Measurements from ENCODE around the gene RNU6-7.

Gene RNU6-7

GRCh38 chr14:32203928-32204357, 2.1 kb downstream of the RNU6-7 start:
- DNase-seq (ENCODE audit: low read depth in 2 of 2, low spot score in 1 of 2): no peak

GRCh38 chr14:32205554-32205953, 3.7 kb downstream of the RNU6-7 start:
- DNase-seq (ENCODE audit: low read depth in 2 of 2, low spot score in 1 of 2): no peak

GRCh38 chr14:32205984-32206383, 4.1 kb downstream of the RNU6-7 start:
- DNase-seq (ENCODE audit: low read depth in 2 of 2, low spot score in 1 of 2): no peak

- DNase-seq (ENCODE audit: low read depth in 2 of 2, low spot score in 1 of 2): no peak
Observed at GRCh38 chr14:32206552-32206951, 4.7 kb downstream of the RNU6-7 start.

GRCh38 chr14:32208490-32208889, 6.6 kb downstream of the RNU6-7 start:
- no peak for DNase-seq (ENCODE audit: low read depth in 2 of 2, low spot score in 1 of 2)

- DNase-seq (ENCODE audit: low read depth in 2 of 2, low spot score in 1 of 2): no peak
Observed at GRCh38 chr14:32209471-32209870, 7.6 kb downstream of the RNU6-7 start.

- no peak for DNase-seq (ENCODE audit: low read depth in 2 of 2, low spot score in 1 of 2)
Observed at GRCh38 chr14:32211068-32211404, 9.2 kb downstream of the RNU6-7 start.

- no peak for DNase-seq (ENCODE audit: low read depth in 2 of 2, low spot score in 1 of 2)
Observed at GRCh38 chr14:32212833-32213232, 11.0 kb downstream of the RNU6-7 start.

GRCh38 chr14:32217301-32217700, 15.5 kb downstream of the RNU6-7 start:
- no peak for DNase-seq (ENCODE audit: low read depth in 2 of 2, low spot score in 1 of 2)

GRCh38 chr14:32224737-32225377, 23.0 kb downstream of the RNU6-7 start:
- DNase-seq (ENCODE audit: low read depth in 2 of 2, low spot score in 1 of 2): no peak

- DNase-seq (ENCODE audit: low read depth in 2 of 2, low spot score in 1 of 2): no peak
Observed at GRCh38 chr14:32225378-32225920, 23.6 kb downstream of the RNU6-7 start.

- no peak for DNase-seq (ENCODE audit: low read depth in 2 of 2, low spot score in 1 of 2)
Observed at GRCh38 chr14:32226056-32226455, 24.2 kb downstream of the RNU6-7 start.

GRCh38 chr14:32230181-32230580, 28.3 kb downstream of the RNU6-7 start:
- DNase-seq (ENCODE audit: low read depth in 2 of 2, low spot score in 1 of 2): no peak

GRCh38 chr14:32230695-32231280, 28.9 kb downstream of the RNU6-7 start:
- DNase-seq (ENCODE audit: low read depth in 2 of 2, low spot score in 1 of 2): no peak

- DNase-seq (ENCODE audit: low read depth in 2 of 2, low spot score in 1 of 2): no peak
Observed at GRCh38 chr14:32232481-32232880, 30.6 kb downstream of the RNU6-7 start.

- no peak for DNase-seq (ENCODE audit: low read depth in 2 of 2, low spot score in 1 of 2)
Observed at GRCh38 chr14:32233260-32233659, 31.4 kb downstream of the RNU6-7 start.

- no peak for DNase-seq (ENCODE audit: low read depth in 2 of 2, low spot score in 1 of 2)
Observed at GRCh38 chr14:32244404-32244803, 42.6 kb downstream of the RNU6-7 start.

GRCh38 chr14:32246751-32247150, 44.9 kb downstream of the RNU6-7 start:
- DNase-seq (ENCODE audit: low read depth in 2 of 2, low spot score in 1 of 2): no peak

- no peak for DNase-seq (ENCODE audit: low read depth in 2 of 2, low spot score in 1 of 2)
Observed at GRCh38 chr14:32249371-32249770, 47.5 kb downstream of the RNU6-7 start.

GRCh38 chr14:32249780-32250179, 47.9 kb downstream of the RNU6-7 start:
- no peak for DNase-seq (ENCODE audit: low read depth in 2 of 2, low spot score in 1 of 2)

- DNase-seq (ENCODE audit: low read depth in 2 of 2, low spot score in 1 of 2): no peak
Observed at GRCh38 chr14:32250681-32251080, 48.8 kb downstream of the RNU6-7 start.

GRCh38 chr14:32251530-32251929, 49.7 kb downstream of the RNU6-7 start:
- DNase-seq (ENCODE audit: low read depth in 2 of 2, low spot score in 1 of 2): no peak
